ENCODE results near the gene H3-3A. TPM values are rescaled to one million over a fixed set of nuclear protein-coding genes. Genes with fewer than 3 reads are reported as not detected.

Gene H3-3A
- total and polyA plus RNA-seq, 10 of the 15 experiments (the other 5 are each of a cell fraction or from before 2014, with no cell fraction given) = 215 to 486 (median 393) TPM

DNA sequence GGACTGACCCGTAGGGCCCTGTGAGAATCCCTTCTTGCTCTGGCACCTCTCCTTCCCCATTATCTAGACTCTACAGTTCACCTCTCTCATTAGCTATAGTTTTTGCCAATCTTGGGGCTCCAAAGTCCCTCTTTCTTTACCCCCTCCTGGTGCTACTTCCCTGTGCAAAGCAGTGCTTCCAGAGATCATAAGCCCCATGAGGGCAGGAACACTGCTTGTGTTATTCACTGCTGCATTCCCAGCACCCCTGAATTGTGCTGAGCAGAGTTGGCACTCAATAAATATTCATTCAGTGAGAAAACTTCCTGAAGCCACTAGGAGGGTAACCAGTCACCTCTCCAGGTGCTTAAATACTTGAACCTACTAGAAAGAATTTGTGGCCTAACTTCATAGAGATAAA lies 2.1 kb upstream of the H3-3A start (continued):
- TF ChIP-seq, protein P1, sequence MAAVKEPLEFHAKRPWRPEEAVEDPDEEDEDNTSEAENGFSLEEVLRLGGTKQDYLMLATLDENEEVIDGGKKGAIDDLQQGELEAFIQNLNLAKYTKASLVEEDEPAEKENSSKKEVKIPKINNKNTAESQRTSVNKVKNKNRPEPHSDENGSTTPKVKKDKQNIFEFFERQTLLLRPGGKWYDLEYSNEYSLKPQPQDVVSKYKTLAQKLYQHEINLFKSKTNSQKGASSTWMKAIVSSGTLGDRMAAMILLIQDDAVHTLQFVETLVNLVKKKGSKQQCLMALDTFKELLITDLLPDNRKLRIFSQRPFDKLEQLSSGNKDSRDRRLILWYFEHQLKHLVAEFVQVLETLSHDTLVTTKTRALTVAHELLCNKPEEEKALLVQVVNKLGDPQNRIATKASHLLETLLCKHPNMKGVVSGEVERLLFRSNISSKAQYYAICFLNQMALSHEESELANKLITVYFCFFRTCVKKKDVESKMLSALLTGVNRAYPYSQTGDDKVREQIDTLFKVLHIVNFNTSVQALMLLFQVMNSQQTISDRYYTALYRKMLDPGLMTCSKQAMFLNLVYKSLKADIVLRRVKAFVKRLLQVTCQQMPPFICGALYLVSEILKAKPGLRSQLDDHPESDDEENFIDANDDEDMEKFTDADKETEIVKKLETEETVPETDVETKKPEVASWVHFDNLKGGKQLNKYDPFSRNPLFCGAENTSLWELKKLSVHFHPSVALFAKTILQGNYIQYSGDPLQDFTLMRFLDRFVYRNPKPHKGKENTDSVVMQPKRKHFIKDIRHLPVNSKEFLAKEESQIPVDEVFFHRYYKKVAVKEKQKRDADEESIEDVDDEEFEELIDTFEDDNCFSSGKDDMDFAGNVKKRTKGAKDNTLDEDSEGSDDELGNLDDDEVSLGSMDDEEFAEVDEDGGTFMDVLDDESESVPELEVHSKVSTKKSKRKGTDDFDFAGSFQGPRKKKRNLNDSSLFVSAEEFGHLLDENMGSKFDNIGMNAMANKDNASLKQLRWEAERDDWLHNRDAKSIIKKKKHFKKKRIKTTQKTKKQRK (IDR thresholded peaks at IDR 0.05; ENCODE audit: low read depth, low read length) = no peak
- TF ChIP-seq HCFC1 (IDR thresholded peaks at IDR 0.05; ENCODE audit: low read length) (no peak), BRCA1 (IDR thresholded peaks at IDR 0.05; ENCODE audit: low read depth, low read length) (no peak), NR2F1 (conservative IDR thresholded peaks at IDR 0.05) (no peak), KDM1A (IDR thresholded peaks at IDR 0.05; ENCODE audit: borderline replicate concordance) (no peak), BHLHE40 (IDR thresholded peaks at IDR 0.05; ENCODE audit: borderline replicate concordance in 1 of 2, low read depth in 2 of 2, low read length in 1 of 2) (no peak), IKZF2 (IDR thresholded peaks at IDR 0.05) (no peak), CHD4 (IDR thresholded peaks at IDR 0.05) (no peak)

DNA sequence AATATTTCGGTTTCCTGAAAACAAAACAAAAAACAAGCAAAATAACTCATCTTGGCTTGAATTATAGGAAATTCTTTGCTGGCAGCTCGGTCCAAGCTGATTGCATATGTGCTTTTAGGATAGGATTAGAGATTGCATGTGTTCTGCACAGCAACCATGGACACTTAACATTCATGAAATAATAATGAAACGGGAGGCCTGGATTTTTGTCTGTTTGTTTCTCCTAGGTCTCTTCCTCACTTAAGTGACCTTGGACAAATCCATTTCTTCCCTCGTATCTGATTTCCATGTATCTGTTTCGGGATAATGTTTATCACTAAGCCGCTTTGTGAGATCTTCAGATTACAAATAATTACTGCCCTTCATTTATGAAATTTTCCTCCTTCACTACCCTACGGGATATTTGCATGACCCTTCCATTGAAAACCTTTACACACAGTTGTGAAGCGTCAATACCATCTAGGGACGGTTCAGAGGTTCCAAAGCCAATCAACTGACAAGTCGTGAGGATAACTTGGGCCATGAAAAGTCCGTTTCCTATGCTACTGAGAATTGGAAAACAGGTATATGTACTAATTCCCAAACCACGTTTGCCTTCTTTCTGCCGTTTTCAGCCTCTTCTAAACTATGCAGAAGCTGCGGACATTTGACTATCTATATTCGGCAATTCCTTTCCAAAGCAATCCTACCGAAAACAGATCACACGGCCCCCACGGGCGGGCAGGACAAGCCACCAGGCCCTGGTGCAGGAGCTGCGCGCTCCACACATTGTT lies 1.3 kb upstream of the H3-3A start:
- 26% methylated on average over 21 of the region's 21 CpGs for WGBS (ENCODE audit: insufficient coverage, insufficient replicate concordance, low lambda C conversion rate, missing lambda C conversion rate)
- TF ChIP-seq EED (IDR thresholded peaks at IDR 0.05; ENCODE audit: low read depth) = peak; percentile 49; the same call in 1 of the 2 replicates
- TF ChIP-seq TAF1 (IDR thresholded peaks at IDR 0.05; ENCODE audit: borderline replicate concordance, low read depth, low read length) = 0 out of 2 replicates have a peak, but pooled peaks have one; percentile 7
- TF ChIP-seq MLLT1 (IDR thresholded peaks at IDR 0.05) = 0 out of 2 replicates have a peak, but pooled peaks have one; percentile 41
- 0 out of 2 replicates have a peak, but pooled peaks have one; percentile 42 for TF ChIP-seq MTA3 (IDR thresholded peaks at IDR 0.05; ENCODE audit: borderline replicate concordance, low read length)
- no peak for TF ChIP-seq SUZ12 (IDR thresholded peaks at IDR 0.05; ENCODE audit: unreplicated experiment)
- TF ChIP-seq ZNF384 (IDR thresholded peaks at IDR 0.05; ENCODE audit: borderline replicate concordance, low read depth, low read length) = no peak
- no peak for TF ChIP-seq RELA (IDR thresholded peaks at IDR 0.05; ENCODE audit: borderline replicate concordance, partially characterized antibody)
- TF ChIP-seq ESRRA (IDR thresholded peaks at IDR 0.05; ENCODE audit: low read length) = no peak
- CTCF ChIA-PET = interaction anchor here (0.8 to 1.8 kb wide), 8 partner anchors 11 to 219 kb away, joined by 3 to 7 read pairs (median 4); no protein-coding TSS in a partner anchor
- H3K36me3 ChIP-seq (ENCODE audit: control insufficient read depth in 2 of 2, insufficient read depth in 2 of 2, low read length in 1 of 2) = peaks cover 3 to 8% of the 10 kb centered on the region in 2 experiments; a peak in 3 of 4 replicates
- H3K4me2 ChIP-seq (ENCODE audit: control insufficient read depth, insufficient read depth) = peak overlapping the region; percentile 97
- TSS peak; percentile 81 for BruUV-seq (replicated peaks)
- H2AFZ ChIP-seq (ENCODE audit: control insufficient read depth, low read depth, low read length) = peak overlapping the region; percentile 91
- H3K27me3 ChIP-seq (replicated peaks in 1 of 2; ENCODE audit: control insufficient read depth in 2 of 2, insufficient read depth in 2 of 2, low read length in 1 of 2) = no peaks in the 10 kb centered on the region
- in situ Hi-C loops (cut with MboI) (no loop called here), intact Hi-C loops (cut with micrococcal nuclease; ENCODE audit: unreplicated experiment) (loop anchor here (5.0 kb wide), 1 partner anchor 346 kb away; the partner anchor contains the start of gene PARP1)
- H3K9ac ChIP-seq (ENCODE audit: control insufficient read depth, insufficient read depth, low read length) = peak overlapping the region; percentile 77
- RAD21 ChIA-PET (ENCODE audit: unreplicated experiment) = interaction anchor here (1.3 to 2.9 kb wide), 9 partner anchors 22 to 71 kb away, joined by 3 to 20 read pairs (median 6); partner anchors contain the start of gene SDE2
- no peaks in the 10 kb centered on the region for H3K9me3 ChIP-seq (replicated peaks; ENCODE audit: control insufficient read depth, insufficient read depth, low read length)
- FAIRE-seq = no peak
- DNase-seq (ENCODE audit: low read depth, low spot score) = no peak
- POLR2A ChIA-PET = interaction anchor here (0.6 to 3.9 kb wide), 9 partner anchors 22 to 249 kb away, joined by 3 to 74 read pairs (median 10); partner anchors contain the start of gene SDE2
- SMC1A ChIA-PET (ENCODE audit: uncharacterized antibody, unreplicated experiment) = interaction anchor here (1.0 to 3.7 kb wide), 6 partner anchors 32 to 74 kb away, joined by 3 to 17 read pairs (median 10); no protein-coding TSS in a partner anchor
- peak overlapping the region; percentile 91 for H3K4me3 ChIP-seq
- H3K27ac ChIP-seq (ENCODE audit: control insufficient read depth, insufficient read depth) = peak overlapping the region; percentile 78
- no peak for ATAC-seq
- H4K20me1 ChIP-seq (ENCODE audit: control insufficient read depth, insufficient read depth) = peaks cover 13% of the 10 kb centered on the region
- H3K4me1 ChIP-seq (ENCODE audit: control insufficient read depth, insufficient read depth, low read length) = peaks cover 6% of the 10 kb centered on the region
- H3K79me2 ChIP-seq (ENCODE audit: control insufficient read depth, insufficient read depth, low read length) = peaks cover 39% of the 10 kb centered on the region

All from GM12878 (cell line).